Endothelial cell of umbilical vein (primary cell): ENCODE results near the gene SERBP1.
"Not testable (repeated sequence)": the region's sequence is repeated elsewhere in the genome, so short reads cannot be mapped to it uniquely, and the experiment has no call there.

ENCODE experiments used
- CTCF ChIP-seq, 2 donors: IDR thresholded peaks; 1 replicate in 1 of 2; 2 replicates in 1 of 2; pipeline ENCODE4 v1.5.1; 2011; ENCODE audit warnings: low read length in 2 of 2, mild to moderate bottlenecking in 2 of 2, moderate library complexity in 2 of 2, control low read depth in 1 of 2, inconsistent platforms in 1 of 2, low read depth in 1 of 2; ENCODE audit not compliant: insufficient read depth in 1 of 2; ENCODE audit errors: extremely low read depth in 1 of 2
- GATA2 ChIP-seq: IDR thresholded peaks from 2 replicates; pipeline ENCODE4 v1.7.0; 2011; ENCODE audit warnings: low read depth, mild to moderate bottlenecking, moderate library complexity, mixed read lengths, low read length; ENCODE audit not compliant: insufficient read length, insufficient read depth
- TF ChIP-seq, protein P1 (sequence below): IDR thresholded peaks from 2 replicates; pipeline ENCODE4 v1.6.1; 2011; ENCODE audit not compliant: insufficient read depth, insufficient read length

- TF ChIP-seq CTCF (IDR thresholded peaks at IDR 0.05; ENCODE audit: extremely low read depth in 1 of 2, insufficient read depth in 1 of 2, low read depth in 1 of 2, low read length in 2 of 2); GATA2: not testable (repeated sequence)
- TF ChIP-seq, protein P1, sequence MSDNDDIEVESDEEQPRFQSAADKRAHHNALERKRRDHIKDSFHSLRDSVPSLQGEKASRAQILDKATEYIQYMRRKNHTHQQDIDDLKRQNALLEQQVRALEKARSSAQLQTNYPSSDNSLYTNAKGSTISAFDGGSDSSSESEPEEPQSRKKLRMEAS, result not testable (repeated sequence)
Observed at GRCh38 chr1:67400029-67400786, 30.0 kb downstream of the SERBP1 start.
